ENCODE results near the gene ADCY2. TPM values are rescaled to one million over a fixed set of nuclear protein-coding genes. Genes with fewer than 3 reads are reported as not detected.

Gene ADCY2
- total and polyA plus RNA-seq, 9 of the 15 experiments (the other 6 are each of a cell fraction or from before 2014, with no cell fraction given), result 0.01 to 0.15 (median 0.03) TPM; not detected in 5

- ChIA-PET POLR2A (no interaction called here), CTCF (ENCODE audit: low intra/inter-chr PET ratio) (no interaction called here)
- Histone ChIP-seq H3K36me3 (ENCODE audit: control insufficient read depth, insufficient read depth, low read length) (no peaks in the 10 kb centered on the region), H3K9me3 (replicated peaks; ENCODE audit: control insufficient read depth, insufficient read depth, low read depth, low read length) (no peaks in the 10 kb centered on the region), H3K4me1 (replicated peaks in 1 of 2; ENCODE audit: control insufficient read depth in 2 of 2, insufficient read depth in 2 of 2, low read length in 2 of 2) (no peaks in the 10 kb centered on the region), H4K20me1 (replicated peaks; ENCODE audit: control insufficient read depth, insufficient read depth, low read length) (no peaks in the 10 kb centered on the region), H3K27ac (ENCODE audit: extremely low read depth, low read depth, low read length) (no peak overlapping the region), H3K4me2 (ENCODE audit: insufficient read depth, low read length) (no peak overlapping the region), H3K4me3 (no peak overlapping the region), H3K27me3 (ENCODE audit: control insufficient read depth in 2 of 2, insufficient read depth in 2 of 2, low read length in 2 of 2) (peaks cover 23 to 67% of the 10 kb centered on the region in 2 experiments), H3K79me2 (ENCODE audit: control insufficient read depth, insufficient read depth, low read length) (no peaks in the 10 kb centered on the region), H3K9ac (ENCODE audit: insufficient read depth in 1 of 2, low read depth in 2 of 2, low read length in 2 of 2) (no peak overlapping the region), H2AFZ (ENCODE audit: low read depth, low read length) (no peak overlapping the region), H3K9me1 (ENCODE audit: control insufficient read depth, insufficient read depth, low read length) (no peaks in the 10 kb centered on the region)
- FAIRE-seq (no peak), DNase-seq (ENCODE audit: extremely low read depth in 1 of 4, low spot score in 3 of 4) (no peak), ATAC-seq (no peak)
- TF ChIP-seq, protein P1, sequence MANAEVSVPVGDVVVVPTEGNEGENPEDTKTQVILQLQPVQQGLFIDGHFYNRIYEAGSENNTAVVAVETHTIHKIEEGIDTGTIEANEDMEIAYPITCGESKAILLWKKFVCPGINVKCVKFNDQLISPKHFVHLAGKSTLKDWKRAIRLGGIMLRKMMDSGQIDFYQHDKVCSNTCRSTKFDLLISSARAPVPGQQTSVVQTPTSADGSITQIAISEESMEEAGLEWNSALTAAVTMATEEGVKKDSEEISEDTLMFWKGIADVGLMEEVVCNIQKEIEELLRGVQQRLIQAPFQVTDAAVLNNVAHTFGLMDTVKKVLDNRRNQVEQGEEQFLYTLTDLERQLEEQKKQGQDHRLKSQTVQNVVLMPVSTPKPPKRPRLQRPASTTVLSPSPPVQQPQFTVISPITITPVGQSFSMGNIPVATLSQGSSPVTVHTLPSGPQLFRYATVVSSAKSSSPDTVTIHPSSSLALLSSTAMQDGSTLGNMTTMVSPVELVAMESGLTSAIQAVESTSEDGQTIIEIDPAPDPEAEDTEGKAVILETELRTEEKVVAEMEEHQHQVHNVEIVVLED (CRISPR knock-in tag; IDR thresholded peaks at IDR 0.05), result no peak
- TF ChIP-seq, protein P2, sequence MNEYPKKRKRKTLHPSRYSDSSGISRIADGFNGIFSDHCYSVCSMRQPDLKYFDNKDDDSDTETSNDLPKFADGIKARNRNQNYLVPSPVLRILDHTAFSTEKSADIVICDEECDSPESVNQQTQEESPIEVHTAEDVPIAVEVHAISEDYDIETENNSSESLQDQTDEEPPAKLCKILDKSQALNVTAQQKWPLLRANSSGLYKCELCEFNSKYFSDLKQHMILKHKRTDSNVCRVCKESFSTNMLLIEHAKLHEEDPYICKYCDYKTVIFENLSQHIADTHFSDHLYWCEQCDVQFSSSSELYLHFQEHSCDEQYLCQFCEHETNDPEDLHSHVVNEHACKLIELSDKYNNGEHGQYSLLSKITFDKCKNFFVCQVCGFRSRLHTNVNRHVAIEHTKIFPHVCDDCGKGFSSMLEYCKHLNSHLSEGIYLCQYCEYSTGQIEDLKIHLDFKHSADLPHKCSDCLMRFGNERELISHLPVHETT (CRISPR knock-in tag; conservative IDR thresholded peaks at IDR 0.05 in 1 of 2, IDR thresholded peaks at IDR 0.05 in 1 of 2), result no peak
- TF ChIP-seq NBN (IDR thresholded peaks at IDR 0.05; ENCODE audit: low read depth) (no peak), DIDO1 (tag; IDR thresholded peaks at IDR 0.05; ENCODE audit: low read depth) (no peak), TAF9B (IDR thresholded peaks at IDR 0.05; ENCODE audit: partially characterized antibody) (no peak), COPS2 (conservative IDR thresholded peaks at IDR 0.05) (no peak), ZBTB12 (CRISPR knock-in tag; IDR thresholded peaks at IDR 0.05) (no peak), RNF2 (IDR thresholded peaks at IDR 0.05) (no peak), EP400 (IDR thresholded peaks at IDR 0.05) (no peak), HMG20A (CRISPR knock-in tag; conservative IDR thresholded peaks at IDR 0.05) (no peak), ADNP (tag; IDR thresholded peaks at IDR 0.05) (no peak), TCF3 (CRISPR knock-in tag; IDR thresholded peaks at IDR 0.05) (no peak), POLR3G (IDR thresholded peaks at IDR 0.05; ENCODE audit: extremely low read depth, insufficient read length, insufficient replicate concordance) (no peak), LEF1 (IDR thresholded peaks at IDR 0.05) (no peak), ZNF316 (IDR thresholded peaks at IDR 0.05) (no peak), ESRRA (IDR thresholded peaks at IDR 0.05; ENCODE audit: borderline replicate concordance, low read depth) (no peak), ZNF133 (CRISPR knock-in tag; IDR thresholded peaks at IDR 0.05) (no peak)
- in situ Hi-C loops (cut with MboI), result no loop called here
- BruUV-seq (replicated peaks), result no TSS peak
- WGBS (ENCODE audit: insufficient coverage, low coverage, missing lambda C conversion rate), result 0% methylated on average over 8 of the region's 8 CpGs
- intact Hi-C loops (cut with micrococcal nuclease), result no loop called here
Measured at GRCh38 chr5:7823594-7823993, 427.7 kb downstream of the ADCY2 start.

Measured in K562 (cell line).